Cardiac atrium fibroblast (primary cell): ENCODE results near the gene CCR8. TPM values are rescaled to one million over a fixed set of nuclear protein-coding genes. Genes with fewer than 3 reads are reported as not detected.

Source experiments
- total RNA-seq: library from RNA; depleted of rRNA; stranded (reverse); fragments of >200 nt; gene quantifications from 2 replicates; pipeline ENCODE4 v1.2.3, GENCODE V29; 2015

The CCR8 gene
- total RNA-seq, result not detected in 2 replicates

DNA sequence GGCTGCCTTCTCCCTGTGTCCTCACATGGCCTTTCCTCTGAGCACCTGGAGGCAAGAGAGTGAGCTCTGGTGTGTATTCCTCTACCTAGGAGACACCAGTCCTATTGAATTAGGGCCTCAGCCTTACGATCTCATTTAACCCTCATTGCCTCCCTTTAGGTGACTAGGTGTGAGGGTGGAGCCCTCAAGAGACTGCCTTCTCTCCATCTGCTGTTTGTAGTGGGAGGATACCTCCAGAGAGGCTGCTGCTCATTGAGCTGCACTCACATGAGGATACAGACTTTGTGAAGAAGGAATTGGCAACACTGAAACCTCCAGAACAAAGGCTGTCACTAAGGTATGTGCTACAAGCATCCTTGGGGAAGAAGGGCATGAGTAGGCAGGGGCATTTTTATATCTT is at the start of gene CCR8:
Gene CCR8 (plus strand): TSS at position 217 of the 400 bp plus-strand sequence. CDS start 2,623 bp downstream, outside the sequence.

GRCh38 chr3:39279745-39280517 is 49.6 kb upstream of the CCR8 start, which contains the start of gene CX3CR1:
Gene CX3CR1, minus strand, starts transcription at chr3:39280036. Its CDS starts 13,527 bp downstream, at chr3:39266509.

Other genes with a start within 250 kb of the CCR8 start
- gene GORASP1, start 222.1 kb upstream of the CCR8 start, total RNA-seq, result 25.3 and 65.9 TPM in 2 replicates
- gene TTC21A, start 222.0 kb upstream of the CCR8 start, total RNA-seq, result 0.90 and 1.8 TPM in 2 replicates
- 14.4 TPM in 2 replicates for gene CSRNP1, start 176.1 kb upstream of the CCR8 start, total RNA-seq
- gene XIRP1, start 137.1 kb upstream of the CCR8 start, total RNA-seq, result not detected in 2 replicates
- not detected in 2 replicates for gene CX3CR1, start 49.7 kb upstream of the CCR8 start, total RNA-seq
- gene SLC25A38, start 53.7 kb downstream of the CCR8 start, total RNA-seq, result 24.6 and 41.5 TPM in 2 replicates
- 2,410 and 2,643 TPM in 2 replicates for gene RPSA, start 77.0 kb downstream of the CCR8 start, total RNA-seq
- not detected in 2 replicates for gene MOBP, start 138.0 kb downstream of the CCR8 start, total RNA-seq